NCI-H1436 (cell line): ENCODE measurements around the gene CTCF.
"Not testable (repeated sequence)": the region's sequence is repeated elsewhere in the genome, so short reads cannot be mapped to it uniquely, and the experiment has no call there.

Experiments used
- DNase-seq: peaks from one replicate; lab custom pipeline; 2025; lab: John Stamatoyannopoulos, UW

Gene CTCF

GRCh38 chr16:67533987-67534386, 28.3 kb upstream of the CTCF start:
- DNase-seq = not testable (repeated sequence)

GRCh38 chr16:67534431-67534830, 27.9 kb upstream of the CTCF start:
- no peak for DNase-seq

- no peak for DNase-seq
Measured at GRCh38 chr16:67535201-67535600, 27.1 kb upstream of the CTCF start.

- DNase-seq = no peak
Measured at GRCh38 chr16:67537270-67537635, 25.1 kb upstream of the CTCF start.

GRCh38 chr16:67537636-67538591, 24.4 kb upstream of the CTCF start:
- DNase-seq = no peak

GRCh38 chr16:67538666-67539101, 23.6 kb upstream of the CTCF start:
- no peak for DNase-seq

- DNase-seq = no peak
Measured at GRCh38 chr16:67539271-67539670, 23.1 kb upstream of the CTCF start.

- no peak for DNase-seq
Measured at GRCh38 chr16:67539691-67540635, 22.4 kb upstream of the CTCF start.

- DNase-seq = no peak
Measured at GRCh38 chr16:67540756-67541155, 21.6 kb upstream of the CTCF start.

- no peak for DNase-seq
Measured at GRCh38 chr16:67541391-67542263, 20.7 kb upstream of the CTCF start.

GRCh38 chr16:67542464-67542863, 19.9 kb upstream of the CTCF start:
- DNase-seq = no peak

GRCh38 chr16:67543036-67543435, 19.3 kb upstream of the CTCF start:
- no peak for DNase-seq

- DNase-seq = no peak
Measured at GRCh38 chr16:67543582-67543981, 18.7 kb upstream of the CTCF start.

- no peak for DNase-seq
Measured at GRCh38 chr16:67544329-67544841, 17.9 kb upstream of the CTCF start.

GRCh38 chr16:67544844-67545664, 17.3 kb upstream of the CTCF start:
- DNase-seq = no peak

- DNase-seq = no peak
Measured at GRCh38 chr16:67545665-67546024, 16.7 kb upstream of the CTCF start.

- no peak for DNase-seq
Measured at GRCh38 chr16:67546091-67546501, 16.2 kb upstream of the CTCF start.

GRCh38 chr16:67546761-67547422, 15.4 kb upstream of the CTCF start:
- DNase-seq = peak; percentile 82

- peak; percentile 77 for DNase-seq
Measured at GRCh38 chr16:67547423-67548264, 14.7 kb upstream of the CTCF start.
